Peyer's patch (tissue), 4 donors: Measurements from ENCODE around the gene AOC3.

Source experiments
- CTCF ChIP-seq, 6 experiments: fragments of 450-650 bp in 4 of 6; fragments of 200-600 bp in 2 of 6; sonication (generic) in 1 of 6; IDR thresholded peaks; one replicate each; pipeline ENCODE4 v1.5.1; 2017 to 2019; ENCODE audit warnings: antibody characterized with exemption in 6 of 6, mild to moderate bottlenecking in 3 of 6, moderate library complexity in 1 of 6
- POLR2A ChIP-seq, 2 donors: fragments of 450-650 bp; IDR thresholded peaks; one replicate each; pipeline ENCODE4 v1.5.1; 2017; ENCODE audit warnings: antibody characterized with exemption in 2 of 2, mild to moderate bottlenecking in 2 of 2, moderate library complexity in 2 of 2

- TF ChIP-seq CTCF (IDR thresholded peaks at IDR 0.05) (no peak), POLR2A (IDR thresholded peaks at IDR 0.05) (no peak)
These were observed 38.8 kb downstream of the AOC3 start for GRCh38 chr17:42889809-42890208.
